GM10266 (cell line): ENCODE results near the gene FHIP1A.
"Not testable (repeated sequence)": the region's sequence is repeated elsewhere in the genome, so short reads cannot be mapped to it uniquely, and the experiment has no call there.

Experiments used
- DNase-seq: peaks from one replicate; pipeline ENCODE4 v3.0.0; 2012; ENCODE audit errors: extremely low spot score
- TF ChIP-seq, protein P1 (sequence below): IDR thresholded peaks from 2 replicates; pipeline ENCODE4 v1.5.1; 2012; ENCODE audit warnings: mild to moderate bottlenecking, low read depth; ENCODE audit not compliant: control insufficient read depth, insufficient read depth; ENCODE audit errors: missing control alignments

FHIP1A gene

DNA sequence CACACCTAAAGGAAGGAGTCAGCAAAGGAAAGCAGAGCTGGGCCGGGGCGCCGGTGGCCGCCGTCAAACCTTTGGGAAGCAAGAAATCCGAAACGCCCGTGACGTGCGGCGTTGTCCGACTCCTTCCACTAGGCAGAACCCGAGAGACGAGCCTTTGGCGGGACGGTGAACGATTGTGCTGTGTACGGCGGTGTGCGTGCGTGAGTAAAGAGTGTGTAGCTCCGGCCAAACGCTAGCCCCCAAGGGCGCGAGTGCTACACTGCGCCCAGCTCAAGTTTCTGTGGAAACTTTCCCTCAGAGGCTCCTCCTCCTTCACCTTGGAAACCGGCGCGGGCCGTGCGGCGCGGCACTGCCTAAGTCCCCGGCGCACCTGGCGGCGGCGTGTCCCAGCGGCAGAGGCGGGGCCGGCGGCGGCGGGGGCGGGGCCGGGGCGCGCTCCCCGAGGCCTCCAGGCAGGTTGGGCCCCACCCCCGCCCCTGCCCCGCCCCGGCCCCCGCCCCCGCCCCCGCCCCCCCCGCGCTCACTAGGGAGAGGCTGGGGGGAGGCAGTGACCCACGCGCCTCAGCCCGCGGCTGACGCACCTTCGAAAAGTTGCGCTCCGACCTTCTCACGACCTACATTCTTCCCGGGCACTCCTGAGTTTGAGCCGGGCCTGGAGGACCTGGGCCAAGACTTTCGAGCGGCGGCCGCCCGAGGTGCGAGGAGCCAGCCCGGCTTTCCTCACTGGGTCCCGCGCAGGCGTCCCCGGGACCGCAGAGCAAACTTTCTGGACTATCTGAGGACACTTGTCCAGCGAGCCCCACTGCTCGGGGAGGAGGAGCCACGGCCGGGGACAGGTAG lies at the start of gene FHIP1A:
Gene FHIP1A, plus strand, starts transcription at position 547 of the 840 bp plus-strand sequence. CDS start 157,084 bp downstream, outside the sequence.
- TF ChIP-seq, protein P1, sequence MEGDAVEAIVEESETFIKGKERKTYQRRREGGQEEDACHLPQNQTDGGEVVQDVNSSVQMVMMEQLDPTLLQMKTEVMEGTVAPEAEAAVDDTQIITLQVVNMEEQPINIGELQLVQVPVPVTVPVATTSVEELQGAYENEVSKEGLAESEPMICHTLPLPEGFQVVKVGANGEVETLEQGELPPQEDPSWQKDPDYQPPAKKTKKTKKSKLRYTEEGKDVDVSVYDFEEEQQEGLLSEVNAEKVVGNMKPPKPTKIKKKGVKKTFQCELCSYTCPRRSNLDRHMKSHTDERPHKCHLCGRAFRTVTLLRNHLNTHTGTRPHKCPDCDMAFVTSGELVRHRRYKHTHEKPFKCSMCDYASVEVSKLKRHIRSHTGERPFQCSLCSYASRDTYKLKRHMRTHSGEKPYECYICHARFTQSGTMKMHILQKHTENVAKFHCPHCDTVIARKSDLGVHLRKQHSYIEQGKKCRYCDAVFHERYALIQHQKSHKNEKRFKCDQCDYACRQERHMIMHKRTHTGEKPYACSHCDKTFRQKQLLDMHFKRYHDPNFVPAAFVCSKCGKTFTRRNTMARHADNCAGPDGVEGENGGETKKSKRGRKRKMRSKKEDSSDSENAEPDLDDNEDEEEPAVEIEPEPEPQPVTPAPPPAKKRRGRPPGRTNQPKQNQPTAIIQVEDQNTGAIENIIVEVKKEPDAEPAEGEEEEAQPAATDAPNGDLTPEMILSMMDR, result no peak
- peak; percentile 83 for DNase-seq

DNA sequence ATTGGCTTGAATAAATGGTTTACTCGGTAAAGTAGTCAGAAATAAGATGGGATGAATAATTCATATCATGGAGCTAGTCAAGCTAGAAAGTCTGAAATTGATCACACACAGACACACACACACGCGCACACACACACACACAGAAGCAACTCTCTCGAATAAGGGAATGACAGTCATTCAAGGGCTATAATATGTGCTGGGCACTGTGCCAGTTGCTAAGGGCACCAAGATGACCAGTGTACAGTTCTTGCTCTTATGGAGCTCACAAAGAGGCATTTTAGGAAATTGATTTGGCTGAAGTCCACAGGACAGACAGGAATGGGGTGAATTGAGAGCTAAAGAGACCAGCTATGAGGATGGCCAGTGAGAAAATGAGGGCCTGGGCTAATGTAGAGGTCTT lies 49.4 kb upstream of the FHIP1A start:
- DNase-seq, result no peak
- TF ChIP-seq, protein P1, result no peak

DNA sequence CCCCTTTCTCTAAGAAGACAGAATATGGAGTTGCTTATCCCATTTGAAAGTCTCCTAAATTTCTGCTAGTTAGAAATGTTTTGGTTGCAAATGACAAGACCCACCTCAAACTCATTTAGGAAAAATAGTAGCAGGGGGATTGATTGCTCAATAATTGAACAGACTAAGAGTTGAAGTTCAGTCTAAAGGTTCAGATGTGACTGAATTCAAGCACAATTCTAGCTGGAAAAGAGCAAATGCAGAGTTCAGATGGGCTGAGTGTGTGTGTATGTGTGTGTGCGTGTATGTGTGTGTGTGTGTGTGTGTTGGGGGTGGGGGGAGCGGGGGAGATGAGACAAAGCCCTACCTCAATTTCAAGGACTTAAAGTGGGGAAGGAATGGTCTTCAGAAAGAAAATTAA lies 47.9 kb upstream of the FHIP1A start:
- TF ChIP-seq, protein P1, result no peak
- DNase-seq, result no peak

DNA sequence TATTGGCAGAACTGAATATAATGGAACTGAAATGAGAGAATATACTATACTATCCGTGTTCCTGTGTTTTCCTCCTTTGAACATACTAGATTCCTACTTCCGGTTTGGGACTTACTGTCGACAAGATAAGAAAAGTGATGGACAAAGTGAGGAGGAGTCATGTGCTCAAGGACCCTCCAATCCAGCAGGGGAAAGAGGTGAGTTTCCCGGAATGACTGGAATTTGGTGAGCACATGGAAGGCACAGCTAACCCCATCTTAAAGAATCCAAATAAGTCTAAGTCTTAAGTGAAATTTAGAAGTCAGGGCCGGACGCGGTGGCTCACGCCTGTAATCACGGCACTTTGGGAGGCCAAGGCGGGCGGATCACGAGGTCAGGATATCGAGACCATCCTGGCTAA lies 47.0 kb upstream of the FHIP1A start:
- TF ChIP-seq, protein P1, result no peak

DNA sequence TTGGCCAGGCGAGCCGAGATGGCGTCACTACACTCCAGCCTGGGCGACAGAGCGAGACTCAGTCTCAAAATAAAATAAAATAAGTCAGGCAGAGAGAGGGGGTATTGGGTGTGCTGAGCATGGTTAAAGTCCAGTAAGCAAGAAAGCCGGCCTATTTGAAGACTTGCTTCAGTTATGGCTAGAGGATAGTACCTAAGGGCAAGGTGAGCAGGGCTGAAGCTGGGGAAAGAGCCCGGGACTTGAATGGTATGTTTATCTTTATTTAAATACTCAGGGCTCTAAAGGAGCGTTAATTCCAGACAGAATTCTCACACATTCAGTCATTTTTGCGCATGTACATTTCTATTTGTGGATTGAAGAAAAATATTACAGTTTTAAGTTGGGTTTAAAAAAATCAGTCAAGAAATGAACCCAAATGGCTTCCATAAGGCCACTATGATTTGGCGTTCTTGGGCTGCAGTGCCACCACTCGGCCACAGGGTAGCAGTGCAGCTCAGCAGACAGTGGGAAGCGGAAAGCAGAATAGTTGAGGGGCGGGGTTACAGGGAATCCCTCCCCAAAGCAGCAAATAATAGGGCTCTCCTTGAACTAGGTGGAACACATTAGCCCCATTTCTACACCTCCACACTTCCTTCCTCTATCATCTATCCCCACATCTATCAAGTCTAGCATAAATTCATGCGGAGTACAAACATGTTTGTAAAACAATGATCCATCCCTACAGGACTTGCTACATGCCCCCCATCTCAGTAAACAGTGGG lies 46.4 kb upstream of the FHIP1A start:
- DNase-seq, result peak; percentile 78
- TF ChIP-seq, protein P1, result peak; percentile 99

More for the DNA sequence above, 47.0 kb upstream of the FHIP1A start:
- no peak for DNase-seq

DNA sequence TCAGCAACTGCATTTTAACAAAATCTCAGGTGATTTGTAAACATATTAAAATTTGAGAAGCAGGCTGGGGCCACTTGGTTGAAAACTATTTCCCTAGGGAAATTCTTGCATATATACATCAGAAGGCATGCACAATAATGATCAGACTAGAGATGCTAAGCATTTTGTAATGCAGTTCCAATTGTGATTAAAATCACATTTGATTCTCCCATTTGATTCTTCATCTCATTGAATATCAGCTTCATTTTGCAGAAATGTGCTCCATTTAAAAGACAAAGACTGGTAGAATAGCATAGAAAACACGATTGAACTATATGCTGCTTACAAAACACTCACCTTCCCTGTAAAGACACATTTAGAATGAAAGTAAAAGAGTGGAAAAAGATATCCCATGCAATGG lies 32.4 kb upstream of the FHIP1A start:
- no peak for DNase-seq
- TF ChIP-seq, protein P1, result no peak

DNA sequence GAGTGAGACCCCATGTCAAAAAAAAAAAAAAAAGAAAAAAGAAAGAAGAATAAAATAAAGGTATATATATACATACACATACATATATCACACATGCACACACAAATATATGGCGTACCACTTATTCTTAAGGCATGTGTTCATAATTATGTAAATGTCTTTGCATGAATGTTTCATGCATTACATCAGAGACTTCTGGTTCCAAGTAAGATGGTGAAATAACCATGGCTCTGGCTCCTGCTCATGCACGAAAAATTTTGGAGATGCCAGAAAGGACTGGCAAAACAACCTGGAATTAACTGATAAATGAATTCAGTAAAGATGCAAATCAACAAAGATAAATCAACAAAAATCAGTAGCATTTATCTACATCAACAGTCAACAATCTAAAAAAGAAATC lies 19.7 kb upstream of the FHIP1A start:
- no peak for DNase-seq
- TF ChIP-seq, protein P1, result no peak

DNA sequence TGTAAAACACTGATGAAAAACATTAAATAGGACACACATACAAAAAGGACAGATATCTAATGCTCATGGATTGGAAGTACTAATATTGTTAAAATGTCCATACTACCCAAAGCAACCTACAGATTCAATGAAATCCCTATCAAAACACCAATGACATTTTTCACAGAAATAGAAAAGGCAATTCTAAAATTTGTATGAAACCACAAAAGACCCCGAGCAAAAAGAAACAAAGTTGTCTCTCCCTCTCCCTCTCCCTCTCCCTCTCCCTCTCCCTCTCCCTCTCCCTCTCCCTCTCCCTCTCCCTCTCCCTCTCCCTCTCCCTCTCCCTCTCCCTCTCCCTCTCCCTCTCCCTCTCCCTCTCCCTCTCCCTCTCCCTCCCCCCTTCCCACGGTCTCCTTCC lies 19.2 kb upstream of the FHIP1A start:
- DNase-seq, result not testable (repeated sequence)
